Astrocyte (in vitro differentiated cells and primary cell): ENCODE measurements around the gene LIN7B. TPM values are rescaled to one million over a fixed set of nuclear protein-coding genes. Genes with fewer than 3 reads are reported as not detected.

Experiments used
- DNase-seq: peaks from one replicate; pipeline ENCODE4 v3.0.0-alpha.2; 2010; ENCODE audit warnings: low read depth
- FAIRE-seq: peaks from 2 replicates; lab custom pipeline; 2011; peaks lifted over from hg19 to GRCh38; lab: Jason Lieb, UNC
- H2AFZ ChIP-seq: 2 replicates; pipeline ENCODE4 v1.6.0; 2012; ENCODE audit warnings: low read depth, low read length, inconsistent platforms
- H3K27ac ChIP-seq: 2 replicates; pipeline ENCODE4 v1.5.1; 2011; ENCODE audit warnings: low read depth, low read length, inconsistent platforms
- H3K27me3 ChIP-seq: 2 replicates; pipeline ENCODE4 v1.6.0; 2011; ENCODE audit warnings: low read length, inconsistent platforms; ENCODE audit not compliant: insufficient read depth
- H3K36me3 ChIP-seq: 2 replicates; pipeline ENCODE4 v1.5.1; 2011; ENCODE audit warnings: low read length, inconsistent platforms; ENCODE audit not compliant: insufficient read depth
- H3K4me1 ChIP-seq: 2 replicates; pipeline ENCODE4 v1.5.1; 2011; ENCODE audit warnings: low read length, inconsistent platforms; ENCODE audit not compliant: insufficient read depth
- H3K4me2 ChIP-seq: 2 replicates; pipeline ENCODE4 v1.6.0; 2012; ENCODE audit warnings: low read length, inconsistent platforms
- H3K4me3 ChIP-seq: 2 replicates; pipeline ENCODE4 v1.5.1; 2011; ENCODE audit warnings: low read depth, mild to moderate bottlenecking, low read length, inconsistent platforms; ENCODE audit not compliant: insufficient read depth
- H3K79me2 ChIP-seq: 2 replicates; pipeline ENCODE4 v1.6.0; 2012; ENCODE audit warnings: mild to moderate bottlenecking, low read length, inconsistent platforms; ENCODE audit not compliant: insufficient read depth
- H3K9ac ChIP-seq: 2 replicates; pipeline ENCODE4 v1.6.0; 2012; ENCODE audit warnings: mild to moderate bottlenecking, low read length, inconsistent platforms
- H3K9me3 ChIP-seq: 2 replicates; pipeline ENCODE4 v1.5.1; 2012; ENCODE audit warnings: low read depth, mild to moderate bottlenecking, low read length, inconsistent platforms; ENCODE audit not compliant: insufficient read depth
- H4K20me1 ChIP-seq: 2 replicates; pipeline ENCODE4 v1.6.0; 2012; ENCODE audit warnings: low read length, inconsistent platforms; ENCODE audit not compliant: insufficient read depth
- H3K27ac Mint-ChIP-seq: one replicate; pipeline ENCODE4 v1.8.0; 2021; ENCODE audit warnings: mild to moderate bottlenecking, mixed read lengths; ENCODE audit not compliant: unreplicated experiment
- H3K27me3 Mint-ChIP-seq: one replicate; pipeline ENCODE4 v1.8.0; 2021; ENCODE audit warnings: low read depth, mixed read lengths; ENCODE audit not compliant: unreplicated experiment
- H3K36me3 Mint-ChIP-seq: one replicate; pipeline ENCODE4 v1.8.0; 2021; ENCODE audit warnings: low read depth, mixed read lengths; ENCODE audit not compliant: unreplicated experiment
- H3K4me1 Mint-ChIP-seq: one replicate; pipeline ENCODE4 v1.8.0; 2021; ENCODE audit warnings: low read depth, mixed read lengths; ENCODE audit not compliant: unreplicated experiment
- H3K4me3 Mint-ChIP-seq: one replicate; pipeline ENCODE4 v1.8.0; 2021; ENCODE audit warnings: mild to moderate bottlenecking, moderate library complexity, mixed read lengths; ENCODE audit not compliant: unreplicated experiment
- H3K9me3 Mint-ChIP-seq: one replicate; pipeline ENCODE4 v1.8.0; 2021; ENCODE audit warnings: mild to moderate bottlenecking, mixed read lengths; ENCODE audit not compliant: unreplicated experiment
- EZH2 ChIP-seq: IDR thresholded peaks from 2 replicates; pipeline ENCODE4 v1.6.1; 2012; ENCODE audit warnings: mild to moderate bottlenecking, low read length, inconsistent platforms; ENCODE audit not compliant: insufficient read depth
- total RNA-seq: library from RNA; stranded (reverse); gene quantifications from 2 replicates; pipeline ENCODE4 v1.2.1, GENCODE V29; 2021
- TF ChIP-seq, protein P1 (sequence below): IDR thresholded peaks from 2 replicates; pipeline ENCODE4 v1.5.1; 2011; ENCODE audit warnings: low read depth, mild to moderate bottlenecking, inconsistent platforms, low read length, moderate library complexity; ENCODE audit not compliant: insufficient read depth

LIN7B gene
- total RNA-seq, 1 donor from 2014 or later: 8.9 TPM

- peak overlapping the region; percentile 19 for H3K27ac ChIP-seq
- no peaks in the 10 kb centered on the region for H4K20me1 ChIP-seq
- Mint-ChIP-seq H3K27me3 (peaks cover 9% of the 10 kb centered on the region), H3K36me3 (peaks cover 15% of the 10 kb centered on the region), H3K9me3 (peaks cover 3% of the 10 kb centered on the region), H3K4me3 (peak overlapping the region; percentile 77), H3K4me1 (peaks cover 5% of the 10 kb centered on the region), H3K27ac (no peak overlapping the region)
- peak overlapping the region; percentile 85 for H3K4me2 ChIP-seq
- H3K79me2 ChIP-seq: no peaks in the 10 kb centered on the region
- no peaks in the 10 kb centered on the region for H3K9me3 ChIP-seq
- peak overlapping the region; percentile 48 for H3K9ac ChIP-seq
- H2AFZ ChIP-seq: peak overlapping the region; percentile 95
- peaks cover 4% of the 10 kb centered on the region for H3K4me1 ChIP-seq
- peaks cover 3% of the 10 kb centered on the region for H3K27me3 ChIP-seq
- peak; percentile 65 for FAIRE-seq
- H3K36me3 ChIP-seq: no peaks in the 10 kb centered on the region
- TF ChIP-seq, protein P1, sequence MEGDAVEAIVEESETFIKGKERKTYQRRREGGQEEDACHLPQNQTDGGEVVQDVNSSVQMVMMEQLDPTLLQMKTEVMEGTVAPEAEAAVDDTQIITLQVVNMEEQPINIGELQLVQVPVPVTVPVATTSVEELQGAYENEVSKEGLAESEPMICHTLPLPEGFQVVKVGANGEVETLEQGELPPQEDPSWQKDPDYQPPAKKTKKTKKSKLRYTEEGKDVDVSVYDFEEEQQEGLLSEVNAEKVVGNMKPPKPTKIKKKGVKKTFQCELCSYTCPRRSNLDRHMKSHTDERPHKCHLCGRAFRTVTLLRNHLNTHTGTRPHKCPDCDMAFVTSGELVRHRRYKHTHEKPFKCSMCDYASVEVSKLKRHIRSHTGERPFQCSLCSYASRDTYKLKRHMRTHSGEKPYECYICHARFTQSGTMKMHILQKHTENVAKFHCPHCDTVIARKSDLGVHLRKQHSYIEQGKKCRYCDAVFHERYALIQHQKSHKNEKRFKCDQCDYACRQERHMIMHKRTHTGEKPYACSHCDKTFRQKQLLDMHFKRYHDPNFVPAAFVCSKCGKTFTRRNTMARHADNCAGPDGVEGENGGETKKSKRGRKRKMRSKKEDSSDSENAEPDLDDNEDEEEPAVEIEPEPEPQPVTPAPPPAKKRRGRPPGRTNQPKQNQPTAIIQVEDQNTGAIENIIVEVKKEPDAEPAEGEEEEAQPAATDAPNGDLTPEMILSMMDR: no peak
- no peak for TF ChIP-seq EZH2
- peak; percentile 86 for DNase-seq
- peak overlapping the region; percentile 47 for H3K4me3 ChIP-seq
Observed at GRCh38 chr19:49127674-49128544, 13.7 kb downstream of the LIN7B start.

DNA sequence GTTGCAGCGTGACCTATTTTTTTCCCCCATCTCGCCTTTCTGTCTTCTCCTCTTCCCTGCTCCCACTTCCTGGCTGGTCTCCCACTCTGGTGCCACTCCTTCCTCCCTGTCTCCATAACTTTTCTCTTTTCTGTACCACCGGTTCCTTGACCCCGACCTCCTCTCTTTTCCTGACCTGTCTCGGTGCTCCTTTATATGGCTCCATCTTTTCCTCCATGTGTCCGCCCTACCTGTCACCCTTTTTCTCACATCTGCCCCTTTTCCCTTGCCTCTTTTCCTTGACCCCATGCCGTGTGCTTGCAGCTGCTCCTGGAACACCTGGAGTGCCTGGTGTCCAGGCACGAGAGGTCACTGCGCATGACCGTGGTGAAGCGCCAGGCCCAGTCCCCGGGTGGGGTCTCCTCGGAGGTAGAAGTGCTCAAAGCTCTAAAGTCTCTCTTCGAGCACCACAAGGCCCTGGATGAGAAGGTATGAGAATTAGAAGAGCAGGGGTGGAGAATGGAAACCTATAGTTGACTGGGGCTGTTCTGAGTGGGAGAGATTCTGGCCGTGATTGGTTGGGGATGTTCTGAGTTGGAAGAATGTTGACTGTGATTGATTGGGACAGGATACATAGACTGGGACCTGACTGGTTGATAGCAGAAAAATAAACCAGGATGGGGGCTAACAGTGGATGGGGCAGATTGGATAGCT lies 14.5 kb downstream of the LIN7B start:
- Mint-ChIP-seq H3K9me3 (peaks cover 3% of the 10 kb centered on the region), H3K27ac (no peak overlapping the region)
- no peak overlapping the region for H2AFZ ChIP-seq

DNA sequence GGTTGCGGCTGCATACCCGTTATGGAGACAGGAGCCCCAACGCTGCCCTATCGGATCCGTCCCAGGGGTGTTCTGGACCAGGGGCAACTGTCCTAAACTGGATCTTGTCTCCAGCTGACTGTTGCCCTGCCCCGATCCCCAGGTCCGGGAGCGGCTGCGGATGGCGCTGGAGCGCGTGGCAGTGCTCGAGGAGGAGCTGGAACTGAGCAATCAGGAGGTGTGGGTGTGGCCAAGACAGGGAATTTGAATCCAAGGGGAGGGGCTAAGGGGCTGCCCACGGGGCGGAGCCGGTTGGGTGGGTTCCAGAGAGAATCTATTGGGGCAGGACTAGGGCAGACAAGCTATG lies 15.0 kb downstream of the LIN7B start:
- no peak for FAIRE-seq
- Histone ChIP-seq H3K27ac (no peak overlapping the region), H3K4me1 (peaks cover 4% of the 10 kb centered on the region), H3K9me3 (no peaks in the 10 kb centered on the region), H3K9ac (no peak overlapping the region), H4K20me1 (no peaks in the 10 kb centered on the region), H3K4me2 (no peak overlapping the region), H2AFZ (no peak overlapping the region), H3K27me3 (no peaks in the 10 kb centered on the region), H3K36me3 (no peaks in the 10 kb centered on the region), H3K79me2 (no peaks in the 10 kb centered on the region), H3K4me3 (no peak overlapping the region)
- DNase-seq: no peak
- H3K4me3 Mint-ChIP-seq: peak overlapping the region; percentile 77
- no peak overlapping the region for H3K27ac Mint-ChIP-seq
- peaks cover 18% of the 10 kb centered on the region for H3K36me3 Mint-ChIP-seq
- peaks cover 5% of the 10 kb centered on the region for H3K4me1 Mint-ChIP-seq
- H3K9me3 Mint-ChIP-seq: peaks cover 3% of the 10 kb centered on the region
- TF ChIP-seq EZH2: no peak
- TF ChIP-seq, protein P1: no peak
- H3K27me3 Mint-ChIP-seq: peaks cover 4% of the 10 kb centered on the region

More for the DNA sequence above, 14.5 kb downstream of the LIN7B start:
- Mint-ChIP-seq H3K27me3 (peaks cover 5% of the 10 kb centered on the region), H3K4me3 (peak overlapping the region; percentile 77), H3K36me3 (peaks cover 17% of the 10 kb centered on the region), H3K4me1 (peaks cover 5% of the 10 kb centered on the region)
- H3K79me2 ChIP-seq: no peaks in the 10 kb centered on the region
- H3K4me1 ChIP-seq: peaks cover 4% of the 10 kb centered on the region
- FAIRE-seq (no peak), DNase-seq (no peak)
- H3K9me3 ChIP-seq: no peaks in the 10 kb centered on the region
- no peak for TF ChIP-seq EZH2
- no peaks in the 10 kb centered on the region for H3K36me3 ChIP-seq
- no peak overlapping the region for H3K27ac ChIP-seq
- H3K4me2 ChIP-seq: peak overlapping the region; percentile 85
- no peak overlapping the region for H3K4me3 ChIP-seq
- H3K27me3 ChIP-seq: peaks cover 2% of the 10 kb centered on the region
- no peak overlapping the region for H3K9ac ChIP-seq
- H4K20me1 ChIP-seq: no peaks in the 10 kb centered on the region
